ENCODE measurements around the gene ARHGEF26.

The ARHGEF26 gene

GRCh38 chr3:154235330-154235729, 114.1 kb downstream of the ARHGEF26 start:
- Histone ChIP-seq H3K27ac (ENCODE audit: low read length) (no peak overlapping the region), H3K4me3 (ENCODE audit: low read depth in 1 of 2, low read length in 2 of 2) (no peak overlapping the region), H3K36me3 (ENCODE audit: control insufficient read depth in 1 of 2, insufficient read depth in 2 of 2, low read length in 2 of 2) (peaks cover 9% of the 10 kb centered on the region in 2 donors), H3K9me3 (ENCODE audit: control insufficient read depth in 1 of 2, low read length in 2 of 2) (no peaks in the 10 kb centered on the region), H3K27me3 (ENCODE audit: low read depth, low read length) (no peaks in the 10 kb centered on the region), H3K4me1 (ENCODE audit: control insufficient read depth in 1 of 2, insufficient read depth in 2 of 2, low read length in 2 of 2) (peaks cover 0 to 7% of the 10 kb centered on the region in 2 donors)

GRCh38 chr3:154236331-154236730, 115.1 kb downstream of the ARHGEF26 start:
- no peak overlapping the region for H3K27ac ChIP-seq (ENCODE audit: low read length)
- H3K27me3 ChIP-seq (ENCODE audit: low read depth, low read length): no peaks in the 10 kb centered on the region

DNA sequence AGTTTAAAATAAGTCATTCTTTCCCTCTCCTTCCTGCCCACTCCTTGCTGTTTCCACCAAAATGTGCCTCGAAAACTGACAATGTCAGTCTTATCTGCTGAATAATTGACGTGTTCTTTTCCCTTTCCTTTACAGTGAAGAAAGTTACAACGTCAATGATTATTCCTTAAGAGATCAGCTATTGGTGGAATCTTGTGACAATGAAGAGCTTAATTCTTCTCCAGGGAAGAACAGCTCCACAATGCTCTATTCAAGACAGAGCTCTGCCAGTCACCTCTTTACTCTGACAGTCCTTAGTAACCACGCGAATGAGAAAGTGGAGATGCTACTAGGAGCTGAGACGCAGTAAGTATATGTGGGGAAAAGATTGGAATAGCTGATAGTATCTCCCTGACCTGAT, 119.0 kb downstream of the ARHGEF26 start:
- Histone ChIP-seq H3K27ac (ENCODE audit: low read length) (no peak overlapping the region), H3K9me3 (ENCODE audit: control insufficient read depth in 1 of 2, low read length in 2 of 2) (no peaks in the 10 kb centered on the region), H3K4me1 (ENCODE audit: control insufficient read depth in 1 of 2, insufficient read depth in 2 of 2, low read length in 2 of 2) (peaks cover 0 to 7% of the 10 kb centered on the region in 2 donors), H3K4me3 (ENCODE audit: low read depth in 1 of 2, low read length in 2 of 2) (no peak overlapping the region), H3K36me3 (ENCODE audit: control insufficient read depth in 1 of 2, insufficient read depth in 2 of 2, low read length in 2 of 2) (peaks cover 13 to 23% of the 10 kb centered on the region in 2 donors), H3K27me3 (ENCODE audit: low read depth, low read length) (no peaks in the 10 kb centered on the region)

More at GRCh38 chr3:154236331-154236730, 115.1 kb downstream of the ARHGEF26 start:
- Histone ChIP-seq H3K9me3 (ENCODE audit: control insufficient read depth in 1 of 2, low read length in 2 of 2) (no peaks in the 10 kb centered on the region), H3K4me3 (ENCODE audit: low read depth in 1 of 2, low read length in 2 of 2) (no peak overlapping the region), H3K36me3 (ENCODE audit: control insufficient read depth in 1 of 2, insufficient read depth in 2 of 2, low read length in 2 of 2) (peaks cover 13 to 17% of the 10 kb centered on the region in 2 donors), H3K4me1 (ENCODE audit: control insufficient read depth in 1 of 2, insufficient read depth in 2 of 2, low read length in 2 of 2) (peaks cover 0 to 7% of the 10 kb centered on the region in 2 donors)

GRCh38 chr3:154241496-154241895, 120.3 kb downstream of the ARHGEF26 start:
- Histone ChIP-seq H3K9me3 (ENCODE audit: control insufficient read depth in 1 of 2, low read length in 2 of 2) (no peaks in the 10 kb centered on the region), H3K36me3 (ENCODE audit: control insufficient read depth in 1 of 2, insufficient read depth in 2 of 2, low read length in 2 of 2) (peaks cover 13 to 17% of the 10 kb centered on the region in 2 donors), H3K27ac (ENCODE audit: low read length) (no peak overlapping the region), H3K4me1 (ENCODE audit: control insufficient read depth in 1 of 2, insufficient read depth in 2 of 2, low read length in 2 of 2) (peaks cover 0 to 7% of the 10 kb centered on the region in 2 donors), H3K4me3 (ENCODE audit: low read depth in 1 of 2, low read length in 2 of 2) (no peak overlapping the region), H3K27me3 (ENCODE audit: low read depth, low read length) (no peaks in the 10 kb centered on the region)

GRCh38 chr3:154242766-154243165, 121.6 kb downstream of the ARHGEF26 start:
- peak overlapping the region; percentile 47 for H3K27ac ChIP-seq (ENCODE audit: low read length)
- peaks cover 15 to 16% of the 10 kb centered on the region in 2 donors for H3K36me3 ChIP-seq (ENCODE audit: control insufficient read depth in 1 of 2, insufficient read depth in 2 of 2, low read length in 2 of 2)
- H3K4me3 ChIP-seq (ENCODE audit: low read depth in 1 of 2, low read length in 2 of 2): peak overlapping the region in 1 of 2 donors; percentile 7
- H3K9me3 ChIP-seq (ENCODE audit: control insufficient read depth in 1 of 2, low read length in 2 of 2): no peaks in the 10 kb centered on the region
- no peaks in the 10 kb centered on the region for H3K27me3 ChIP-seq (ENCODE audit: low read depth, low read length)
- H3K4me1 ChIP-seq (ENCODE audit: control insufficient read depth in 1 of 2, insufficient read depth in 2 of 2, low read length in 2 of 2): peaks cover 0 to 7% of the 10 kb centered on the region in 2 donors

DNA sequence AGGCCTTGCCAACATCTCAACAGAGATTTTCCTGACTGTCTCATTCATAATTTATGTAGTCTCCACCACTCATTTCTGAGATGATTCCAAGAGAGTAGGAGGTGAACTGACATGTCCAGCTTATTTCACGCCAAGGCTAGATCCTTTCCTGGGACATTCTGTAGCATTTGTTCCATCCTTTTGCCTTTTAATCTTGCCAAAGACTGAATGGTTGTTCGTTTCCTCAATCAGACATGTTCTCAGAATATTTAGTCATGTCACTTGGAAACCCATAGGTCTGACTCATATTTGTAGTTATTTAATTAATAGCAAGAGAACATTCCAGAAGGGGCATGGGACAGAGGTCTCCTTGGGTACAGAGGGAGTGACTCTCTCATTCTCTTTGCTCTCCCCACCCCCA, 122.2 kb downstream of the ARHGEF26 start:
- no peaks in the 10 kb centered on the region for H3K9me3 ChIP-seq (ENCODE audit: control insufficient read depth in 1 of 2, low read length in 2 of 2)
- H3K4me1 ChIP-seq (ENCODE audit: control insufficient read depth in 1 of 2, insufficient read depth in 2 of 2, low read length in 2 of 2): peaks cover 0 to 6% of the 10 kb centered on the region in 2 donors
- peak overlapping the region; percentile 47 for H3K27ac ChIP-seq (ENCODE audit: low read length)
- peaks cover 16 to 17% of the 10 kb centered on the region in 2 donors for H3K36me3 ChIP-seq (ENCODE audit: control insufficient read depth in 1 of 2, insufficient read depth in 2 of 2, low read length in 2 of 2)
- no peaks in the 10 kb centered on the region for H3K27me3 ChIP-seq (ENCODE audit: low read depth, low read length)
- no peak overlapping the region for H3K4me3 ChIP-seq (ENCODE audit: low read depth in 1 of 2, low read length in 2 of 2)

GRCh38 chr3:154244644-154245043, 123.5 kb downstream of the ARHGEF26 start:
- H3K4me1 ChIP-seq (ENCODE audit: control insufficient read depth in 1 of 2, insufficient read depth in 2 of 2, low read length in 2 of 2): no peaks in the 10 kb centered on the region
- no peak overlapping the region for H3K4me3 ChIP-seq (ENCODE audit: low read depth in 1 of 2, low read length in 2 of 2)
- H3K27ac ChIP-seq (ENCODE audit: low read length): no peak overlapping the region
- no peaks in the 10 kb centered on the region for H3K9me3 ChIP-seq (ENCODE audit: control insufficient read depth in 1 of 2, low read length in 2 of 2)
- H3K36me3 ChIP-seq (ENCODE audit: control insufficient read depth in 1 of 2, insufficient read depth in 2 of 2, low read length in 2 of 2): peaks cover 17 to 20% of the 10 kb centered on the region in 2 donors
- no peaks in the 10 kb centered on the region for H3K27me3 ChIP-seq (ENCODE audit: low read depth, low read length)

DNA sequence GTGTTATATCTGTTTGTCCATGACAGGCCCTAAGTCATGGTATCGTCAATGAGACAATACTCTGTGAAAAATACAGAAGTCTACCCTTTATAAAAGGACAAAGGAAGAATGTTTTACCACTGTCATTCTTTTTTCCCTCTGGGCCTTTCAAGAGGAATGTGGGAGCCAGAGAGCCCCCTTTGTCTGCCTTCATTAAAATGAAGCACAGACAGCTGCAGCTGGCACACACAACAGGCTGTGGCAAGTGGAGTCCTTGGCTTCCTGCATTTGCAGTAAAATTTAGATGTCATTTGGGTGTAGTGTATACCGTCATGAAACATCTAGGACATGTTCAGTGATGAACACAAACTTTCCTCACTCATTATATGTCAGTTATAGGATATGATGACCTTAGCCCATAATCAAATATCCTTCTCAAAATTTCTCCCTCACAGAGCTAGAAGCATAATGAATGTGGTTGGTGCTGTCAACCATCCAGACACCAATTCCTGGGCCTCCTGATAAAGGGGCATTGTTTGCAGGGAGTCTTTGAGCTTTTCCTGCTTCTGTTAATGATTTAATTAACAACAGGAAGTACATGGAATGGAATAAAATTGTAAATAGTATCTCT, 126.7 kb downstream of the ARHGEF26 start:
- Histone ChIP-seq H3K4me1 (ENCODE audit: control insufficient read depth in 1 of 2, insufficient read depth in 2 of 2, low read length in 2 of 2) (peaks cover 0 to 6% of the 10 kb centered on the region in 2 donors), H3K4me3 (ENCODE audit: low read depth in 1 of 2, low read length in 2 of 2) (no peak overlapping the region), H3K9me3 (ENCODE audit: control insufficient read depth in 1 of 2, low read length in 2 of 2) (no peaks in the 10 kb centered on the region), H3K36me3 (ENCODE audit: control insufficient read depth in 1 of 2, insufficient read depth in 2 of 2, low read length in 2 of 2) (peaks cover 7 to 10% of the 10 kb centered on the region in 2 donors), H3K27me3 (ENCODE audit: low read depth, low read length) (no peaks in the 10 kb centered on the region), H3K27ac (ENCODE audit: low read length) (no peak overlapping the region)

DNA sequence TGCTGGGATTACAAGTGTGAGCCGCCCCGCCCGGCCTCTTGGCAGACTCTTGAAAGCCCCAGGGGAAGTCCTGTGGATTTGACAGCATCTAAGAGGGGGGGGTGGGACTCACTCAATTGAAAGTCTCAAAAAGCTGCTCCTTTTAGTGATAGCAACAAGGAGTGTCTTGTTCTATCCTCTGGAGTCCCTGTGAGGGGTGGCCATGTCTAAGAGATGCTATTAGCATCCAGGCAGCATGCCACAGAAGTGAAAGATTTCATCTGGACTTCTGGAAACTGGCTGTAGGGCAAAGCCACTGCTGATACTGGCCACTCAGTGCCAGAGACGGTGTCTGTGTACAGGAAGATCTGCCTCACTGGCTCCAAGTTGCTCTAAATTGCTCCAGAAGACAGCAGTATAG, 129.1 kb downstream of the ARHGEF26 start:
- Histone ChIP-seq H3K27ac (ENCODE audit: low read length) (no peak overlapping the region), H3K36me3 (ENCODE audit: control insufficient read depth in 1 of 2, insufficient read depth in 2 of 2, low read length in 2 of 2) (peaks cover 16 to 20% of the 10 kb centered on the region in 2 donors), H3K4me3 (ENCODE audit: low read depth in 1 of 2, low read length in 2 of 2) (no peak overlapping the region), H3K9me3 (ENCODE audit: control insufficient read depth in 1 of 2, low read length in 2 of 2) (no peaks in the 10 kb centered on the region), H3K4me1 (ENCODE audit: control insufficient read depth in 1 of 2, insufficient read depth in 2 of 2, low read length in 2 of 2) (peaks cover 0 to 15% of the 10 kb centered on the region in 2 donors), H3K27me3 (ENCODE audit: low read depth, low read length) (no peaks in the 10 kb centered on the region)

GRCh38 chr3:154251610-154252009, 130.4 kb downstream of the ARHGEF26 start:
- H3K9me3 ChIP-seq (ENCODE audit: control insufficient read depth in 1 of 2, low read length in 2 of 2): no peaks in the 10 kb centered on the region
- H3K4me1 ChIP-seq (ENCODE audit: control insufficient read depth in 1 of 2, insufficient read depth in 2 of 2, low read length in 2 of 2): peaks cover 0 to 15% of the 10 kb centered on the region in 2 donors
- no peak overlapping the region for H3K4me3 ChIP-seq (ENCODE audit: low read depth in 1 of 2, low read length in 2 of 2)
- H3K36me3 ChIP-seq (ENCODE audit: control insufficient read depth in 1 of 2, insufficient read depth in 2 of 2, low read length in 2 of 2): peaks cover 21 to 26% of the 10 kb centered on the region in 2 donors
- no peak overlapping the region for H3K27ac ChIP-seq (ENCODE audit: low read length)
- no peaks in the 10 kb centered on the region for H3K27me3 ChIP-seq (ENCODE audit: low read depth, low read length)

- peak overlapping the region in 1 of 2 donors; percentile 23 for H3K4me3 ChIP-seq (ENCODE audit: low read depth in 1 of 2, low read length in 2 of 2)
- H3K36me3 ChIP-seq (ENCODE audit: control insufficient read depth in 1 of 2, insufficient read depth in 2 of 2, low read length in 2 of 2): peaks cover 26 to 34% of the 10 kb centered on the region in 2 donors
- H3K27ac ChIP-seq (ENCODE audit: low read length): no peak overlapping the region
These were observed 131.8 kb downstream of the ARHGEF26 start for GRCh38 chr3:154252759-154253638.

More at GRCh38 chr3:154252759-154253638, 131.8 kb downstream of the ARHGEF26 start:
- Histone ChIP-seq H3K27me3 (ENCODE audit: low read depth, low read length) (no peaks in the 10 kb centered on the region), H3K9me3 (ENCODE audit: control insufficient read depth in 1 of 2, low read length in 2 of 2) (no peaks in the 10 kb centered on the region), H3K4me1 (ENCODE audit: control insufficient read depth in 1 of 2, insufficient read depth in 2 of 2, low read length in 2 of 2) (peaks cover 0 to 15% of the 10 kb centered on the region in 2 donors)

Measured in muscle layer of duodenum (tissue), 2 donors.